ENCODE results near the gene NELL1.

DNA sequence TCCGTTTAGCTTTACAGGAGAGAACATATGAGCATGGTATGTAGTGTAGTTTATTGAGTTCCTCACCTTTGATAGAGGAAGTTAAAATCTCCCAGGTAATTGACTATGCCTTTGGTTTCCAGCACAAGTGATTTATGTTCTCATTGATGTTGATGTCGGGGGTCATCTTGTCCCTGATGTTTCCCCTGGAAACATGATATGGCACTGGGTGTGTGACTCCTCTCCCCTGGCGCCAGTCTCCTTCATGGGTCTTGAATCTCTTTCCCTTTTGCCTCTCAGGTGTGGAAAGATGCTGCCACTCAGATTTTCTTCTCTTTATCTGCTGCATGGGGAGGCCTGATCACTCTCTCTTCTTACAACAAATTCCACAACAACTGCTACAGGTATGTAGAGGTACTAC lies 41.7 kb upstream of the NELL1 start:
- no peak for TF ChIP-seq ZNF384 (IDR thresholded peaks at IDR 0.05)
- no peak for TF ChIP-seq ARNT (IDR thresholded peaks at IDR 0.05)

Data from HEK293T (cell line).